GM21619 (cell line): ENCODE results near the gene RPS6KA3.
"Not testable (repeated sequence)": the region's sequence is repeated elsewhere in the genome, so short reads cannot be mapped to it uniquely, and the experiment has no call there.

Source experiments
- ATAC-seq: cut with Tn5 transposase; IDR thresholded peaks from one replicate; pipeline ENCODE4 v1.9.1; 2021; ENCODE audit not compliant: unreplicated experiment

Gene RPS6KA3

GRCh38 chrX:20265726-20266681 lies 705 bp downstream of the RPS6KA3 start:
- peak; percentile 4 for ATAC-seq

- ATAC-seq, result peak; percentile 31
Observed at GRCh38 chrX:20265221-20265725, 1.4 kb downstream of the RPS6KA3 start.

DNA sequence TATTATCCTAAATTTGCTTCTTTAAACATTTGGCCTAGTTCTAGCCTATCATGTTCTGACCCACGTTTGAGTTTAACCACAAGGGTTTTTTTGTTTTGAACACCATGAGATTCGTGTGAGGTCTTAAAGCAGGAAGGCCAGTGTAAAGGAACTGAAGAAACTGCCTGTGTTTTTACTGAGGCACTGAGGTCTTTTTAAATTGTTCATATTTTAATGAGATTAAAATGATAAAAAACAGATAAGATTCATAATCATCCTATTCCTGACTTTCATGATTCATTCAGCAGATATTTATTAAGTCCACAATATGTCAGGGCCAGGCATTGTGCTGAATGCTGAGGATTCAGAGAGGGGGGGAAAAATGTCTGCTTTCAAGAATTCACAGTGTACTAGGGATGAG lies 3.2 kb downstream of the RPS6KA3 start:
- peak; percentile 25 for ATAC-seq

DNA sequence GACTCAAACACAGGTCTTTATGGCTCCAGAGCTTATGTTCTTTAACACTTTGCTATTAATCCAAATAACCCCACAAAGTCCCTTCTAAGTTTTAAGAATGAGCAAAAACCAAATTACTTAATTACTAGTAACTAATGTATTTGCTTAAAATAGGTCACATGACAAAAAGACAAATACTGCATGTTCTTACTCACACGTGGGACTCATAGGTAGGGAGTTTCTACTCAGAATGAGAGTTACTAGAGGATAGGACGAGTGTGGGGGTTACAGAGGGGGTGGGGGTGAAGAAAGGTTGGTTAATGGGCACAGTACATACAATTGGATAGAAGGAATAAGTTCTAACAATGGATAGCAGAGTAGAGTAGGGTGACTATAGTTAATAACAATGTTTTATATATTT lies 5.8 kb downstream of the RPS6KA3 start:
- ATAC-seq, result no peak

DNA sequence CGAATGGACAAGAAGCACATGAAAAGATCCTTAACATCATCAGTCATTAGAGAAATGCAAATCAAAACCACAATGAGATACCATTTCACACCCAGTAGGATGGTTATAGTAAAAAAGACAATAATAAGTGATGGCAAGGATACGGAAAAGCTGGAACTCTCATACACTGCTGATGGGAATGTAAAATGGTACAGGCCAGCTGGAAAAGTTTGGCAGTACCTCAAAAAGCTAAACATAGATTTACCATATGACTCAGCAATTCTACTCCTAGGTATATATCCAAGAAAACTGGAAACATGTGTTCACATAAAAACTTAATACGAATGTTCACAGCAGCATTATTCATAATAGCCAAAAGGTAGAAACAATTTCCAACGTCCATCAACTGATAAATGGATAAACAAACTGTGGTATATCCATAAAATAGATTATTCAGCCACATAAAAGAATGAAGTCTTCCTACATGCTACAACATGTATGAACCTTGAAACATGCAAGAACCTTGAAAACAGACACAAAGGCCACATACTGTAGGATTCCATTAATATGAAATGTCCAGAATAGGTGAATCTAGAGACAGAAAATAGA lies 11.9 kb downstream of the RPS6KA3 start:
- no peak for ATAC-seq

DNA sequence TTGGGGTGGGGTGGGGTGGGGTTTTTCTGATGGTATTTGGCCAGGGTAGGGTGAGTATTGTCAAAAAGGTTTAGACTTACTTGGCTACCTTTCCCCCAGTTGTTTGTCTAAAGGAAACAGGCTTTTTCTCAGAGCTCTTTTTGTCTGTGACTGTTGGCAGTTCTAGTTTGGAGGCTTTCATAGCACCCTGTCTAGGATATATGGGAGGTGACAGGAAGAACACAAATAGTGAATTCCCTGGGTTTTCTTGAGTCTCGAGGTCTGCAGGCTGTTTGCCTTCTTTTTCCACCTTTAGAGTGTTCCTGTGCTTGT lies 13.5 kb downstream of the RPS6KA3 start:
- ATAC-seq, result no peak

DNA sequence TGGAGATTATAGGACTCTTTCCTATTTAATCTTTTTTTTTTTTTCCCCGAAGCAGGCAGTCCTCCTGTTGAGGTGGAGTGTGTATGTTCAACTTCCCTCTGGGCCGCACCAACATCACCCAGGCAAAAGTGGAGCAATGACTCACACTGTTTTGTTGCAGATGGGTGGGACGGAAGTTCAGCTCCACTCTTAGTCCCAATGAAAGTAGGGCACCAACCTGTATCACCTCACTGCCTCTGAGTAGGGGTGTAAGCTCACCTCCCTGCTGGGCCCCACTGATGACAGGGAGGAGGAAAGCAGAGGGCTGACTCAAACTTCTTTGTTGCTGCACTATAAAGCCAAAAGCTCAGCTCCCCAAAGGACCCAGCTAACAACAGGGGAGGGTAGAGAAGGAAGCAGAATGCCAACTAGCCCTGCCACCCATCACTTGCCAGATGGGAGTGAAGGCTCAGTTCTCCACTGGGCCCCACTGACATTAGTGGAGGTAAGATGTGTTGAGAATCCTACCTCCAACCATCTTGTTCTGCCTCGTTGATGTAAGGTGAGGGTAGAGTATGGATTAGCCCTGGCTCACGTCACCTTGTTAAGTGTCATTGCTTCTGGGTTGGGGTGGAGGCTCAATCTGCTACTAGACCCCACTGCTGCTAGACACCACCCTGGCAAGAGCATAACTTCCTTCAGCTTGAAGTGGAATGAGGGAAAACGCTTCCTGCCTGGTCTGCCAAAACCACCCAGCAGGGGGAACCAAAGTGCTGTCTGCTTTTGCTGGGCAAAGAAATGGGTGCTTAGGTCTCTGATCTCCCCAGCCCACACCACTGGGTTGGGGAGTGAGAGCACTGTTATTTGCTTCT lies 14.1 kb downstream of the RPS6KA3 start:
- ATAC-seq, result no peak

GRCh38 chrX:20251691-20252090 lies 15.0 kb downstream of the RPS6KA3 start:
- ATAC-seq, result no peak

GRCh38 chrX:20250146-20250545 lies 16.6 kb downstream of the RPS6KA3 start:
- not testable (repeated sequence) for ATAC-seq

GRCh38 chrX:20248592-20249192 lies 18.0 kb downstream of the RPS6KA3 start:
- no peak for ATAC-seq

DNA sequence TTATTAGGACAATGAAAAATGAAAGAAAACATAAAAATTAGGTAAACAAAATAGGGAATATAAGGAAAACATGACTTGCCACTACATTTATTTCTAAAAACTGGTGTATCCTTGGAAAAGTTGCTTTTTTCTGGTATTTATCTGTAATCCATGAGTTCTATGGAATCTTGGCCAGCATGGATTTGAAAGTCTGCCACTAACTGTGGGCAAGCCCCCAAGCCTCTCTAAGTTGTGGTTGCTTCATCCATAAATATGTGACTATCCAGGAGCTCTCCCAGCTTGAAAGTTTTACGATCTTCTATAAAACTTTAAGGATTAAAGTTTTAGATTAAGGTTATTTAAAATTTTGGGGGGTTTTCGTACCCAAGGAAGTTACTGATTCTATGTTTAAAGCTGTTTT lies 21.8 kb downstream of the RPS6KA3 start:
- no peak for ATAC-seq

DNA sequence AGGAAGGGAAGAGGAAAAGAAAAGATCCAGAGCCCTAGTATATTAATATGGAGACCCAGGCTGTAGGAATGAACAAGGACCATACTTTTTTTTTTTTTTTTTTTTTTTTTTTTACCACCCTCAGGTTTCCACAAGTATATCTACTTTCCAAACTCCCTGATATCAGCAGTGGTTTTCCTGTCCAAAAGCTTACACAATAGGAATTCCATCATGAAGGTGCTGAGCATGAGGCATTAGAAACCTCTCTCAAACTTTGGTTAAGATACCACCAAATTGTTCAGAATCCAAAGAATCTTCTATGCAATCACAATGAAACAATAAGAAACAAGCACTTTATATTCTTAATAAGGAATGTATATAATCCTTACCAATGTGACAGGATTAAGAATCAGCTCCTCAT lies 26.5 kb downstream of the RPS6KA3 start:
- no peak for ATAC-seq

DNA sequence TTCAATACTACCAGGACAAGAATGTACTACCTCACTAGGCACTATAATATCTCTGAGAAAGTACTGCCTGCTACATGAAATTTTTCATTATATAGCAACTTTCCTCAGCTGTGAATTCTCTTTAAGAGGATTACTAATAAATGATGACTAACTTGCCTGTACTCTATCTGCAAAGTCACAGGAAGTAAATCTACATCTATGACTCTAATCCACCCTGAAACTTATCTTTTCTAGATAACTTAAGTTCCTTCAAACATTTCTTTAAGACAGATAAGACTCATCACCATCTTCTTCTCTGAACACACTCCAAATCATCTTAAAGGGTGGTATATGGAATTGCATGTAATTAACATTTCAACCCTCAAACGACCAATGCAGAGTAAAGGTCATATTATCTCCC lies 28.8 kb downstream of the RPS6KA3 start:
- ATAC-seq, result no peak

GRCh38 chrX:20235755-20236154 lies 31.0 kb downstream of the RPS6KA3 start:
- no peak for ATAC-seq

- no peak for ATAC-seq
Observed at GRCh38 chrX:20233336-20233735, 33.4 kb downstream of the RPS6KA3 start.

- ATAC-seq, result no peak
Observed at GRCh38 chrX:20231598-20231997, 35.1 kb downstream of the RPS6KA3 start.

- ATAC-seq, result no peak
Observed at GRCh38 chrX:20230406-20230805, 36.3 kb downstream of the RPS6KA3 start.

DNA sequence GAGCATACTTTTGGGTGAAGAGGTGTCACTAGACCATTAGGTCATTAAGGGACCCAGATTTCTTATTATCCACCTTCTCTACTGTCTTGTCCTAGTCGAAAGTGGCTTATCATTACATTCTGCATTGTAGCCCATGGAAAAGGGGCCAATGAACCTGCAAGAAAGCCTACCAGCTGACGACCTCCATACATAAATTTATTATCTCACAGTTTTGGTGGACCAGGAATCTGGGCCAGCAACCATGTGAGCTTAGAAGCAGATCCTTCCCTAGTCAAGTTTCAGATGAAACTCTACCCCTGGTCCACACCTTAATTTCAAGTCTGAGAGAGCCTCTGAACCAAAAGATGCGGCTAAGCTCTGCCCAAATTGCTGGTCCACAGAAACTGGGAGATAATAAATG lies 37.6 kb downstream of the RPS6KA3 start:
- no peak for ATAC-seq

DNA sequence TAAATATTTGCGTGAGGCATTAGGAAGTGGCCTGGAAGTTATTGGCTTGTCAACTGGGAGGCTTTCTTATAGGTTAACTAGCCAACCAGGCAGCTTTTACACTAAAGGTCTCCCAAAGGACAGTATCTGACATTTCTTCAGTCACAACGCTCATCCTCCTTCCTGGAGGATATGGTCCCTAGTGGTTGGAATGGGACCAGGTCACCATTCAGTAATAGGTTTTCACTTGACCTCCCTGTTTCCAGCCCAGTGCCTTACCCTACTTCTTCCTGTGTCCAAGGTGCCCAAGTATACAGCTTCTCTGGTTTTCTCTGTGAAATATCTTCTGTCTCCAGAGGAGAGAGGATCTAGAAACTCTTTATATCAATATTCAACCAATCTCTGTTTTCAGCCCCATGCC lies 38.5 kb downstream of the RPS6KA3 start:
- ATAC-seq, result no peak

DNA sequence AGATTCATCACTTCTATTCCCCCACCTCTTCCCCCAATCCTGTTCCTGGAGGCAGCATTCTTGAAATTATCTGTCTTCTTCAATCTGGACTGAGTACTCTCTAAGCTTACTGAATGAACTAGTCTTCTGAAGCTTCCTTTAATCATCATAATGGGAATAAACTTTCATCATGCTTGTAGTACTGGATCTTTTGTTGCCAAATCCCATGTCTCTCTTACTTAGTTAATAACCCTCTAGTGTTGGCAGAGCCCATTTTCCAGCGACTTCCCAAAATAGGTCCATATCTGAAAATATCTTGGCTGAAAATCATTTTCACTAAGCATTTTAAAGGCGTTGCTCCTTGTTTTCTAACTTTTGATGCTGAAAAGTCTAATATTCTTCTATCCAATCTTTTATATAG lies 39.6 kb downstream of the RPS6KA3 start:
- no peak for ATAC-seq

- no peak for ATAC-seq
Observed at GRCh38 chrX:20225488-20225833, 41.2 kb downstream of the RPS6KA3 start.
